NCI-H128 (cell line): ENCODE data around the gene SETMAR.
A peak's percentile ranks its signal among the peaks of the same experiment; 100 is the strongest.
"Not testable (repeated sequence)": the region's sequence is repeated elsewhere in the genome, so short reads cannot be mapped to it uniquely, and the experiment has no call there.

Experiments used
- DNase-seq: peaks from one replicate; lab custom pipeline; 2025; ENCODE audit not compliant: unreplicated experiment; lab: John Stamatoyannopoulos, UW

Gene SETMAR

DNA sequence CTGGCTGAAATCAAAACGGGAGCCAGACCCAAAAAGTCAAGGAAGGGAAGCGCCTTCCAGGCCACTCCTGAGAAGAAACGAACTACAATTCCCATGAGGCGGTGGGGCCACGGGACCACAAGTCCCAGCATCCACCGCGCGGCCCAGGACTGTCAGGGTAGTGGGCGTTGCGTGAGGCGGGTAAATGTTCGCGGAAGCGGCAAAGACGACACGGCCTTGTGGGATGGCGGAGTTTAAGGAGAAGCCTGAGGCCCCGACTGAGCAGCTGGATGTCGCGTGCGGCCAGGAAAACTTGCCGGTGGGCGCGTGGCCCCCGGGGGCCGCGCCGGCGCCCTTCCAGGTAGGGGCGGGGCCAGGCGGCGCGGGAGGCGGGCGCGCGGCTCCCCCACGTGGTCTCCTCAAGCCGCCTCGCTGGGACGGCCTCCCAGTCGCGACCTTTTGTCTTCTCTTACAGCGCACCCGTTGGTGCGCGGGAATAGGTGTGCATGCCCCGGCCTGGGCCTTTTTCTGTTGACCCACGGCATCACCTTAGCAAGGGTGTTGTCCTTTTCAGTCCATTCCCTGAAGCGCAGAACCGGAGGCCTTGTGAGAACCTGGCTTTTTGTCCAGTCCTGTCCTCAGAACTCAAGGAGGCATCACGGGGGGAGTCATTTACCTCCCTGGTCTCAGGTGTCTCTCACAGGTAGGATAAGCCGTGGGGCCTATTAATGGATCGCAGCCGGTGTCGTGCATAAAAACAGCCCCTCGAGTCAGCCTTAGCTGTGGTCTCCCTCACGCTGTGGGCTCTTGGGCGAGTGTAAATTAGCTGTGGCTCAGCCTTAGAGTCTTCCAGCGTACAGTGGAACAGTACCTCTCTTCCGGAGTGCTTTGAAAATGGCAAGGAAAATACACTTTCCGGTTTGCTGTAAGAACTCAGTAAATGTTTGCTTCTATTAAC is at the start of gene SETMAR:
Gene SETMAR, plus strand, starts transcription at position 183 of the 937 bp plus-strand sequence. Its CDS starts 2 bp downstream, at position 185.
- peak; percentile 64 for DNase-seq

DNA sequence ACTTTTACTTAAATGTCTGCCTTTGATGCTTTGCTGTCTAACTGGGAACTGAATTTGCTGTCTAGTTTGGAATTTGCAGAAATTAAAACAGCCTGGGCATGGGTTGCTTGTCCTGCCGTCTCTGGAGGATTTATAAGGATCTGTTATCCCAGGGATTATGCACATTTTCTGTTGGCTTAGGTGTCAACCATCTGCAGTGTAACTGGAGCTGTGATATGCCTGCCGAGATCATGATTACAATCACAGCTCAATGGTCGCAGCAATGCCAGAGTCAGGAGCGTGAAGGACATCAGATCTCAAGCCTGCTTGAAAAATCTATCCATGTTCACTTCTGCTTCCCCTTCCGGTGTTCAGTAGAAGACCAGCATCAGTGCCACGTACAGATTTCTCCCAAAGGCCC is 41.8 kb upstream of the SETMAR start:
- DNase-seq: no peak

DNA sequence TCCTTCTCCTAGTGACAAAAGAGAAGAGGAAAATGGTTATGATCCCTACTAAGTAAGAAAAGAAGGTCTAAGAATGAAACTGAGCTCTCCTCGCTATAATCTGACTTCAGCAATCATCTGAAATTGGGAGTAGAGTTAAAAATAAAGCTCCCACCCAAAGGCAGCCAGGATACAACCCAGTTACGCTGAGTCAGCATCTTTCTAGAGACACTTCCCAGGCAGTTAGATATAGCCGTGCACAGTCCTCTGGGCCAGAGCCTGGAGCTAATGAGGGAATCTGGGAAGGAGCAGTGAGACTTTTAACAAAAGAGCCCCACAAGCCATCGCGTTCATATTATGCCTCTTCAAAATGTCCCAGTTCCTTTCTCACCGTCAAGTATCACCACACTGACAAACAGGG is 39.1 kb upstream of the SETMAR start:
- DNase-seq: no peak

DNA sequence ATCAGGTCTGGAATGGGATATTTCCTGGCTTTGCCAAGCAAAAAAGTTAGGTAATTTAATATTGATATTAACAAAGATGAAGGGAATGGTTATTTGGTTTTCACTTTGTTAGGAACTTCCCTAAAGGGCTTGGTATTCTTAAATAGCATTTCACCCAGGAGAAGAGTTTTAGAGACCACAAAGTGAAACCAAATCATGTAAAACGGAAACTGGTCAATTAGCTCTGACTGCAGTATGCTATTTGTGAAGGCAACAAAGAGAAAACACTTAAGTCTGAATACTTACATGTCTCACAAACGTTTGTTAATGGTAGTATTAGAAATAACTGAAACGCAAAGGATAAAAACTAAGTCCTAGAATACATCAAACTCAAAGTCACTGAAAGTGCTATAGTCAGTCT is 32.4 kb upstream of the SETMAR start:
- no peak for DNase-seq

DNA sequence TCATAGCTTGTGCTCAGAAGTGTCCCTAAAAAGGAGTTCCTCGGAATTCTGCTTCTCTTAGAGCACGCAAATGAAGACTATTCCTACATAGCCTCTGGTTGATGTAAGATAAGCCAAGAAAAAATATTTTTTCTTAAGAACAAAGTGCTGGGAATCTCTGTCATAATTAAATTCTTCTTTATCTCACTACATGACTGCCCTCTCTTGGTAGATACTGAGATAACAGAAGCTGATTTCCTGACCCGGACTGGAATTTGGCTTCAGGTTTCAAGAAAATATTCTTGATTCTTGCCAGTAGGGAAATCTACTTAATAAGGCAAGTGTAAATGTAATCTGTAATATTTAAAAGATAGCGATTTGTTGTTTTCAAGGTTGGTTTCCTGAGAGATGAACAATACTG is 31.3 kb upstream of the SETMAR start:
- no peak for DNase-seq

DNA sequence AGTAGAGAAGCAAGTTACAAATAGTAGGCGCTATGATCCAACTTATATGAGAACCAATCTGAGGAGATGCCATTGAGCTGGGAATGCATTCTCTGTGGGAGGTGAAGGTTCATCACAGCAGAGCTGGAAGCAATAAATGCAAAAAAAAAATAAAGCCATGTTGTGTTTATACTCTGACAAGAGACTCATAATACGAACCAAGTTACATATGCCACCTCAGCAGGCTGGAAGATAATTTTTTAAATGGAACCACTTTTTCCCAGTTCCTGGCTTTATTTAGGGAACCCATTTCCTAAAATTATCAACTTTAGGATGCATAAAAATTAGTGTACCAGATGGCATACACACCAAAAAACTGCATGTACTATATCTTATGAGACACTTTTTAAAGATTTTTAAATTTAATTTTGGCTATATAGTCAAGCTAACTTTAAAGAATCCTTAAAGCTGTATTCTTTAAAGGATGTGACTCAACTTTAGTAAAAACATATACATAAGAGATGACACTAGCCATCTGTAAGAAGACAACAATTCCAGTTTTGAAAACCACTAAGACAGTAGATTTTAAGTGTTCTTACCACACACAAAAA is 23.6 kb upstream of the SETMAR start:
- no peak for DNase-seq

DNA sequence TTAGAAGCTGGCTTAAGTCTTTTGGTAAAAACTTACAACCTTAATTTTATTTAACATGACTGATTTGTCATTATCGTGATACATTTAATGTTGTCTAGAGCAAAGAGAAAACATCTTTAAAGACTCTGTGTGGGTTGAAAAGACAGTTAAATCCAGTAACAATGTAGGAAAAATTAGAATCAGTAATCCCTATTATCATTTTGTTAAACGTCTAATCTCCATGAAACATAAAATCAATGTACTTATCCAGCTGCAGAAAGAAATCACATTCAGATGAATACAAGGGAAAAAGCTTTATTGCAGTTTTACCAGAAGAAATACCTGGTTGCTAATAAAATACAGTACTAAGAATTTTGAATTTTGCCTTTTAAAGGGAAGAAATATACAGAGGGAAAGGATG is 21.2 kb upstream of the SETMAR start:
- no peak for DNase-seq

DNA sequence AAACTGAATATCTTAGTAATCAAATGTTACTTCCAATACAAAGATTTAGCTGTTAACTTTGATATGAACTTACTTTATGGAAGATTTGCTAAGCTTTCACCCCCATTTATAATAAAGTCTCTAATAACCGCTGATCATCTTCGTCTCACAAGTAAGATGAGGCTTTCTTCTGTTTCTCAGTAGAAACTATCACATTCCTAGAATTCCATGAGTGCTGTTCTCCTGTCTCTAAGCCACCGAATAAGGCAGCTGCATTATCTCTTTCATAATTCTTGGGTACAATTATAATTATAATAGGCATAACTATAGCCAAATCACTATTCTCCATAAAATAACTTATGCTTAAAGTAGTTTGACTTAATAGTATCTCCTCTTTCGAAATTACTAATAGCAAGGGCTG is 18.3 kb upstream of the SETMAR start:
- no peak for DNase-seq

DNA sequence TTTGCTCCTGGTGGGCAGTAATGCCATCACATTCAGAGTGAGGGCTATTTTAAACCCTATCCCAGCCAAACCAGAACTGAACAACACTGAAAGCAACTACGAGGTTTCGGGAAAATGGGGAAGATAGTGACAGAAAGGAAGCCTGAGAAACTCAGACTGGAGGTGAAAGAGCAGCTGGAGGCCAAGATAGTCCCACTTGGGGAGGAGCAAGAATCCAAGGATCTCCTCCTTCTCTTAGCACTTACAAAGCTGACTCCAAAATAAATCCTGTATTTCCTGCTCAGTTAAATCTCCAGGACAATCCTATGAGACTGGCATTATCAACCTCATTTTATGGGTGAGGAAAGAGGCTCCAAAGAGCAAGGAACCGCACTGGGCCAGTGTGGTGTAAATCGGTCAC is 14.1 kb upstream of the SETMAR start:
- DNase-seq: no peak

DNA sequence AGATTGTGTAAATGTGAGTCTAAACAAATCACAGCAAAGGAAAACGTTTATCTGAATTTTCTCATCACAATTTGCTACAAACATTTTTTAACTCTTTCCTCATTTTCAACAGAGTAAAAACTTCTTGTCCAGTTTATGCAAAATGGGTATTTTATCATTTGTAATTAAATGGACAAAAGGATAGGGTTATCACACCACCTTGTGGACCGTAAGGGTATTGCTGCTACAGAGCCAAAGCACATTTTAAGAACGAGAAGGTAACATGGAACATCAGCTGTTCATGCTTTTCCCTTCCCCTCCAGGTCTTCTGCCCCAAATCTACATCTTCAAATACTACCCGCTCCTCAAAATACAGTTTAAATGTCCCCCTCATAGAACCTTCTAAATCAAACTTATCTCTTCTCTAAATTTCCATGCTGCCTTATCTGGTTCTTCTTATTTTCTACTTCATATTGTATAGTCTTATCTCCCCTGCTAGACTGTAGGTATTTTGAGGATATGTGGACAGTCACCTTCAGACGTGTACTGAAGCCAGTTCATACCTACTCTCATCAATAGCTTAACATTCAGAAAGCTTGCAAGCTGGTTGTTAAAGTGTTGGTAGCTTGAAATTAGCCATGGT is 12.8 kb upstream of the SETMAR start:
- DNase-seq: no peak

DNA sequence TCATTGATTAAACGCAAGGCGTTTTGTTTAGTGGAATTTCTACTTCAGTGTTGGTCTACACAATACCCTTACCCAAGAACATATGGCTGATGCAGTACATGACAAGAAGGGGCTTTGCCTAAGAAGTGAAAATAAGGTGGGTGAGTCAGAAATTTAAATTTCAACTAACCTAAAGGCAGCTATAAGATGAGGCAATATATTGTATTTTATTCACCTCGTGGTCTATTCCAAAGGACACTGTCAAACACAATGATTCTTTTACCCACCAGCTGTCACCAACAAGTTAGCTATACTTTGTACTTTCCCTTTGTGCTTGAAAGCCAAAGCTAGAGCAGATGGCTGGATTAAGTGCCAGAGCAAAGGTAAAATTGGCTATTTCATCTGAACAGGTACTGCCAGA is 10.9 kb upstream of the SETMAR start:
- DNase-seq: no peak

DNA sequence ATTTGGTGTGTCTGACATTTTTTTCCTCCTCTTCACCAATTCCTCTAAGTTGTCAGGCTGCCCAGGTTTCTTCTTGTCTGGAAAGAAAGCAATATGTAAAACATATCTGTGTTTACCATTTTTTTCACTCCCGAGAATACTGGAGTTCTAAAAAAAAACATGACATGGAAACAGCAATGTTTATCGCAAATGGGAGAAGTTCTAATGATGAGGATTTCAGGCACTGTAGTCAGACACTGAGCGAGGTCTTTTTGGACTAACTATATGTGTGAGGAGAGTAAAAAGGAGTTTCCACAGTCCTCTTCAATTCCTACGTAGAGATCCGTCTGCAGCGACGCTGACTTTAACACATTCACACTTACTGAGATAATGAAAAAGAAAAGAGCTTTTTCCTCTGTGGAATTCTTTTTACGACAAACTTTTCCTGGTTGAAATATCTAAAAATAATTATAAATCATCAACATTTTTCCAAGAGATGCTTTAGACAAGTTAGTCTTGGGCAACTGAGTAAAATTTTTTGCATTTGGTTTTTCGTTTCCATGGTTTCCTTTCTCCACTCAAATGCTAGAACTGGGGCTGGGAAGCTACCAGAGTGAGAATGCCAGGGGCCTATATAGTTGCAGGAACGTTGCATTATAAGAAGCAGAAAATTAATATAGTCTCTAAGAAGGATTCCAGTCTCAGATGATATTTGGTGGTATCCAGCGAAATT is 8.4 kb upstream of the SETMAR start:
- DNase-seq: no peak

DNA sequence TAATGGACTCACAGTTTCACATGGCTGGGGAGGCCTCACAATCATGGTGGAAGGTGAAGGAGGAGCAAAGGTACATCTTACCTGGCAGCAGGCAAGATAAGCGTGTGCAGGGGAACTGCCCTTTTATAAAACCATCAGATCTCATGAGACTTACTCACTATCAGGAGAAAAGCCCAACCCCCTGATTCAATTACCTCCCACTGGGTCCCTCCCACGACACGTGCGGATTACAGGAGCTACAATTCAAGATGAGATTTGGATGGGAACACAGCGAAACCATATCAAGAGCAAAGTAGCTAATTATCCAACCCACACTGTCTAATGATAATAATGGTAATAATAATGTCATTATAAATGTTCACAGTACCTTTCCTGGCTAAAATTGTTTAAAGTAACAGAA is 6.7 kb upstream of the SETMAR start:
- DNase-seq: not testable (repeated sequence)

DNA sequence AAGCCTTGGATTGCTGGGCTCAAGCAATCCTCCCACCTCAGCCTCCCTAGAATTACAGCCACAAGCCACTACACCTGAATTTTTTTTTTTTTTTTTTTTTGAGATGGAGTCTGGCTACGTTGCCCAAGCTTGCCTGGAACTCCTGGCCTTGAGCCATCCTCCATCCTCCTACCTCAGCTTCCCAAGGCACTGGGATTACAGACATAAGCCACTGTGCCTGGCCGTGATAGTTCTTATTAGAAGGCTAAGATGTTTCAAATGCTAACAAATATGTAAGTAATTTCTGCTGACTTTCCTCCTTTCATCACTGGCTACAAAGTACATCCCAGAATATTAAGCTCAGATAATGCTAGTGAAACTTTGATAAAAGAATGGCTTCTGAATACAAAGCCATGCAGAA is 5.7 kb upstream of the SETMAR start:
- no peak for DNase-seq

DNA sequence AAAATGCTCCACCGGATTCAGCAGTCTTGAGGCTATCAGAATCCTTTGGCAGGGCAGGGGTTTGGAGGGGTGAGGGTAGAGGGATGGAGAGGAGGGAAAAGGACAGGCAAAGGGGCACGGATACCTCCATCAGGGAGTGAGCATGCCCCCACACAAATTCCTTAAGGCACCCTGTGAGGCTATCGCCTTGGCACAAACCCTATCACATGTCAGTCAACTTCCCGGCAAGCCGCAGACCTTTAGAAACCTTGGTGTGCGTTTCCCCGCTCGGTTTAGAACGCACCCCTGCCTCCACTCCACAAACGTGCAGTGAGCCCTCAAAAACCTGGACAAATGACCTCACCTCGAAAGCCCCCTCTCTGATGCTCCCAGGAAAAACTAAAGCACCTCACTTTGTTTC is 422 bp upstream of the SETMAR start:
- no peak for DNase-seq

DNA sequence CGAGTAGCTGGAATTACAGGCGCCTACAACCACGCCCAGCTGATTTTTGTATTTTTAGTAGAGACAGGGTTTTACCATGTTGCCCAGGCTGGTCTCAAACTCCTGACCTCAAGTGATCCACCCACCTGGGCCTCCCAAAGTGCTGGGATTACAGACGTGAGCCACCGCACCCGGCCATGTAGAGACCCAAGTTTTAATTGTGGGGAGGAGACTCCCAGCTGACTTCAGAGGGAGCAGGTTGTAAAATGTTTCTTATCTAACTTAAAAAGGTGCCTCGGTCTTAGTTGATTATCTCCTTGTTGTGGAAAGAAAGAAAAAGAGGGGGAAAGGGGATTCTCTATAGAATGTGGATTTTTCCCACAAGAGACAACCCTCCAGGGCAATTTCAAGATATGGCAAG is 2.0 kb downstream of the SETMAR start:
- DNase-seq: not testable (repeated sequence)

DNA sequence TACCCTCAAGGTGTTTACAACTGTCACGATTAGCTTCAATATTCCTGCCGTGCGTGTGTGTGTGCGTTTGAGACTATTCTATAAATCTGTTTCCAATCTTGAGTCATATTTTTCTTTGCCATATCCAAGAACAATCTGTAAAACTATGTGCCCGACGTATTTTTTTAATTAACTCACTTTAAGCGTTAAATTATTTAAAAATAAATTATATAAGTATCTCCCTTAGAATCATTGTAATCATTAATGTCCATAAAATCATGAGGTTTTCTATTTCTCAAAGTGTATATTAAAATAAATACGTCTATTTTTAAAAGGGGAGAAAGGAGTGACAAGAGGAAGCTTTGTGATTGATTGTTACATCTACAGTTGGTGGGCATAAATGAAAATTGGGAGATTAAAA is 2.9 kb downstream of the SETMAR start:
- no peak for DNase-seq

DNA sequence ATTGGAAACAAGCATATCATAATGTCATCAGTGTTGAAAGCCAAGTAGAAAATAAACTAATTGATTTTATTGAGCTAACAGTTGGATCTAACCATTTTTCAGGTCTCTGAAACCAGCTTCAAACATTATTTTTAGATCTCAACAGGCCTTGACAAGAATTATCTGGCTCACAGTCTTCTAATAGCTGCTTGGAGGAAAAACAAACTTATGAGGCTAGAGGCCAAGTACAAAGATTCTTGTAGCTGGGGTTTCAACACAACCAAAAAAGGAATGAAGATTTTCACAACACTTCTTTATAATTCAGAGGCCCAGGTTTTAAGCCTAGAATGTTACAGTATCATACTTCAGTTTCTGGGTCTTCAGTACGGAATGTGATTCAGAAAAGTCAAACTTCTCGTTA is 3.7 kb downstream of the SETMAR start:
- DNase-seq: no peak

DNA sequence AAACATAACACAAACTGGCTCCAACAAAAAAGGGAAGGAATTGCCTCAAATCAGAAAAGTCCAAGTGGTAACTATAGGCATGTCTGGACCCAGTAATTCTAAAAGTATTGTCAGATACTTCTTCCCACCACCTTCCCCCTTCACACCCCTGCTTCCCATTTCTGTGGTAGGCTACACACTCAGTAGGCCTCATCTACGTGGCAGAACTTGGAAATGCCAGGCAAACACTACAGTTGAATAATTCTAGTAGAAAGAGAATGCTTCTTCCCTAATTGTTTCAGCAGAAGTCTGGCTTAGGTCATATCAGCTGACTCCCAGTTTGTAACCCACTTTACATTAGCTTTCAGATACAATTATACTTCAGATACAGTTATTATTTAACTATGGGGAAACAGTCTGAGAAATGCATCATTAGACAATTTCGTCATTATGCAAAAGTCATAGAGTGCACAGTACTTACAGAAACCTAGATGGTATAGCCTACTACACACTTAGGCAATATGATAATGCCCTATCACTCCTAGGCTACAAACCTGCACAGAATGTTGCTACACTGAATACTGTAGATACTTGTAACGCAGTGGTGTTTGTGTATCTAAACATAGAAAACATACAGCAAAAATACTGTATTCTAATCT is 6.4 kb downstream of the SETMAR start:
- DNase-seq: no peak

DNA sequence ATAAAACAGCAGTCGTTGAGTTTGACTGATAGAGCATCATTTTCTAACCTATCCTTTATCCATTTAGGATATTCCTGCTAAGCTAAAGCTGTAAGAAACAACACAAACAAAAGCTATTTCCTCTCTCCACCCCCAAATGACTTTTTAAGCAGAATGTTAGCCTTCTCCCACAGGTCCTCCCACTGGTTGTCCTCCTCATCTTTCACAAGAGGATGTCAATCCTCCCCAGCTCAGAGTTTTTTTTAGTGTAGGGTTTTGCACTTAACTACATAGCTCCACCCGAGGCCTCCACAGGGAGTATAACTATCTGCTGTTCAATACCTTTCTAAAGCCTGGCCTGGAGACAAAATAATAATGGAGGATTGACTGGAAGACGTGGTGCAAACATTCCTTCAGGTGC is 7.8 kb downstream of the SETMAR start:
- no peak for DNase-seq

DNA sequence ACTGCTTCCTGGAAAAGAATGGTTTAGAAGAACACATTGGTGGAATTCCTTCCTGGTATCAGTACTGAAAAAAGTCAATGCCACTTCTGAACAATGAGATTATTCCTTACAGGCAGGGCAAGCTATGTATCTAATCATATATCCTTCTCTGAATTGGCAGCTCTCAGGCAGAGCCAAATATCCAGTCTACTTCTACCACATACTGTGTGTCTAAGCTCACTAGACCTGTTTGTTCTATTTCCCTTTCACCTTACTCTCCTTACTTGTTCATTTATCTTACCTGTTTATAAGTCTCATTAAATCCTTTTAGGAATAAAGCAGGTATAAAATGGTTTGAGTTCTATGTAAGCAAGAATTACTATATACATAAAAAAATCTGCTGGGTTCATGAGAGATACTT is 8.3 kb downstream of the SETMAR start:
- DNase-seq: no peak
